ENCODE measurements around the gene KCNQ1OT1.

Gene KCNQ1OT1

GRCh38 chr11:2719831-2720590, 20.2 kb upstream of the KCNQ1OT1 start:
- no peak for DNase-seq

- no peak for DNase-seq
These were observed 19.1 kb upstream of the KCNQ1OT1 start for GRCh38 chr11:2718817-2719438.

GRCh38 chr11:2717561-2718325, 17.9 kb upstream of the KCNQ1OT1 start:
- DNase-seq = no peak

GRCh38 chr11:2716376-2717095, 16.7 kb upstream of the KCNQ1OT1 start:
- DNase-seq = no peak

GRCh38 chr11:2715716-2716350, 16.0 kb upstream of the KCNQ1OT1 start:
- no peak for DNase-seq

GRCh38 chr11:2714871-2715270, 15.1 kb upstream of the KCNQ1OT1 start:
- DNase-seq = no peak

- no peak for DNase-seq
These were observed 14.6 kb upstream of the KCNQ1OT1 start for GRCh38 chr11:2714463-2714800.

GRCh38 chr11:2713661-2714462, 14.1 kb upstream of the KCNQ1OT1 start:
- DNase-seq = no peak

- DNase-seq = no peak
These were observed 13.3 kb upstream of the KCNQ1OT1 start for GRCh38 chr11:2713094-2713493.

GRCh38 chr11:2711161-2711560, 11.4 kb upstream of the KCNQ1OT1 start:
- no peak for DNase-seq

- no peak for DNase-seq
These were observed 9.6 kb upstream of the KCNQ1OT1 start for GRCh38 chr11:2709429-2709828.

- DNase-seq = no peak
These were observed 9.0 kb upstream of the KCNQ1OT1 start for GRCh38 chr11:2708757-2709281.

GRCh38 chr11:2708151-2708581, 8.4 kb upstream of the KCNQ1OT1 start:
- DNase-seq = no peak

GRCh38 chr11:2707736-2708135, 7.9 kb upstream of the KCNQ1OT1 start:
- no peak for DNase-seq

GRCh38 chr11:2706321-2706720, 6.5 kb upstream of the KCNQ1OT1 start:
- no peak for DNase-seq

- no peak for DNase-seq
These were observed 5.3 kb upstream of the KCNQ1OT1 start for GRCh38 chr11:2704896-2705606.

- no peak for DNase-seq
These were observed 4.6 kb upstream of the KCNQ1OT1 start for GRCh38 chr11:2704356-2704755.

GRCh38 chr11:2703363-2704141, 3.8 kb upstream of the KCNQ1OT1 start:
- DNase-seq = peak in 1 of 2 experiments; percentile 66

GRCh38 chr11:2702771-2703362, 3.1 kb upstream of the KCNQ1OT1 start:
- no peak for DNase-seq

Data from NCI-H526 (cell line).